NCI-H146 treated with DMSO at 0.1 percent for 48 hours (cell line): ENCODE results near the gene POLR1G.
"Not testable (repeated sequence)": the region's sequence is repeated elsewhere in the genome, so short reads cannot be mapped to it uniquely, and the experiment has no call there.

Experiments used
- DNase-seq: peaks from one replicate; lab custom pipeline; 2025; ENCODE audit not compliant: unreplicated experiment; lab: John Stamatoyannopoulos, UW

Gene POLR1G

GRCh38 chr19:45395821-45396617 lies 10.4 kb upstream of the POLR1G start:
- no peak for DNase-seq

- no peak for DNase-seq
These were observed 6.3 kb upstream of the POLR1G start for GRCh38 chr19:45400192-45400591.

- DNase-seq, result no peak
These were observed 4.6 kb upstream of the POLR1G start for GRCh38 chr19:45401815-45402214.

- no peak for DNase-seq
These were observed 4.0 kb upstream of the POLR1G start for GRCh38 chr19:45402298-45403061.

- no peak for DNase-seq
These were observed 3.2 kb upstream of the POLR1G start for GRCh38 chr19:45403272-45403671.

- DNase-seq, result no peak
These were observed 2.5 kb upstream of the POLR1G start for GRCh38 chr19:45403781-45404556.

GRCh38 chr19:45404557-45405434 lies 1.6 kb upstream of the POLR1G start, which contains the start of gene PPP1R13L:
PPP1R13L (minus strand) TSS chr19:45405069; CDS start chr19:45398318, 6,751 bp downstream.
- peak; percentile 62 for DNase-seq

- DNase-seq, result peak; percentile 63
These were observed 814 bp upstream of the POLR1G start for GRCh38 chr19:45405435-45406225.

GRCh38 chr19:45407091-45407375 lies 589 bp downstream of the POLR1G start:
- no peak for DNase-seq

- not testable (repeated sequence) for DNase-seq
These were observed 1.1 kb downstream of the POLR1G start for GRCh38 chr19:45407585-45407984.

GRCh38 chr19:45408121-45408520 lies 1.7 kb downstream of the POLR1G start:
- DNase-seq, result no peak

GRCh38 chr19:45408830-45409556 lies 2.5 kb downstream of the POLR1G start:
- no peak for DNase-seq

- no peak for DNase-seq
These were observed 3.1 kb downstream of the POLR1G start for GRCh38 chr19:45409557-45409920.

- not testable (repeated sequence) for DNase-seq
These were observed 3.9 kb downstream of the POLR1G start for GRCh38 chr19:45410330-45410729.

GRCh38 chr19:45413497-45413896 lies 7.1 kb downstream of the POLR1G start:
- no peak for DNase-seq

- DNase-seq, result no peak
These were observed 8.0 kb downstream of the POLR1G start for GRCh38 chr19:45414468-45414867.

- DNase-seq, result no peak
These were observed 10.7 kb downstream of the POLR1G start for GRCh38 chr19:45417151-45417550.

- DNase-seq, result no peak
These were observed 12.4 kb downstream of the POLR1G start for GRCh38 chr19:45418802-45419201.

GRCh38 chr19:45419396-45419795 lies 13.0 kb downstream of the POLR1G start:
- DNase-seq, result no peak
